HCT116 (cell line): ENCODE measurements around the gene ATAD1.

ENCODE experiments used
- ATF3 ChIP-seq: IDR thresholded peaks from 2 replicates; pipeline ENCODE4 v1.6.1; 2012
- CBX3 ChIP-seq: IDR thresholded peaks from 2 replicates; pipeline ENCODE4 v1.6.1; 2012; ENCODE audit warnings: low read depth
- CEBPB ChIP-seq: IDR thresholded peaks from 2 replicates; pipeline ENCODE4 v1.6.1; 2012; ENCODE audit warnings: low read depth
- CTCF ChIP-seq, 3 experiments: fragments of 200-600 bp in 1 of 3; sonication (generic) in 1 of 3; IDR thresholded peaks in 2 of 3; conservative IDR thresholded peaks in 1 of 3; 2 replicates each; pipeline ENCODE4 v1.5.1; 2012 to 2017; ENCODE audit warnings: low read depth in 2 of 3, low read length in 2 of 3, antibody characterized with exemption in 1 of 3, borderline replicate concordance in 1 of 3, control low read depth in 1 of 3, mild to moderate bottlenecking in 1 of 3, mixed read lengths in 1 of 3, mixed run types in 1 of 3, moderate library complexity in 1 of 3; ENCODE audit not compliant: insufficient read depth in 1 of 3
- POLR2A ChIP-seq: IDR thresholded peaks from 2 replicates; pipeline ENCODE4 v1.7.0; 2011; ENCODE audit warnings: borderline replicate concordance; ENCODE audit not compliant: insufficient read depth, insufficient read length; ENCODE audit errors: extremely low read depth
- POLR2AphosphoS5 ChIP-seq: IDR thresholded peaks from 2 replicates; pipeline ENCODE4 v1.6.1; 2011; ENCODE audit warnings: mild to moderate bottlenecking, low read depth, low read length, moderate library complexity
- RAD21 ChIP-seq: IDR thresholded peaks from 2 replicates; pipeline ENCODE4 v1.6.1; 2012; ENCODE audit warnings: low read depth, mild to moderate bottlenecking
- REST ChIP-seq: IDR thresholded peaks from 2 replicates; pipeline ENCODE4 v1.6.1; 2012; ENCODE audit warnings: low read depth
- TCF7L2 ChIP-seq: IDR thresholded peaks from 2 replicates; pipeline ENCODE4 v1.7.0; 2011; ENCODE audit warnings: borderline replicate concordance, inconsistent platforms; ENCODE audit not compliant: insufficient read depth, insufficient read length; ENCODE audit errors: extremely low read depth
- YY1 ChIP-seq: IDR thresholded peaks from 2 replicates; pipeline ENCODE4 v1.6.1; 2011; ENCODE audit warnings: low read length, low read depth, moderate library complexity, mild to moderate bottlenecking; ENCODE audit not compliant: insufficient replicate concordance; ENCODE audit errors: extremely low read depth
- ZBTB33 ChIP-seq: IDR thresholded peaks from 2 replicates; pipeline ENCODE4 v1.6.1; 2011; ENCODE audit warnings: mild to moderate bottlenecking, low read length, moderate library complexity; ENCODE audit not compliant: insufficient replicate concordance; ENCODE audit errors: extremely low read depth
- ZFX ChIP-seq: fragments of 450-650 bp; IDR thresholded peaks from 2 replicates; pipeline ENCODE4 v1.6.1; 2017

- TF ChIP-seq CTCF (IDR thresholded peaks at IDR 0.05 in 2 of 3, conservative IDR thresholded peaks at IDR 0.05 in 1 of 3; ENCODE audit: borderline replicate concordance in 1 of 3, insufficient read depth in 1 of 3, low read depth in 2 of 3, low read length in 2 of 3) (peak; percentile 70 to 88 (median 83); a peak in 5 of 6 replicates), RAD21 (peak; percentile 91), REST (no peak), TCF7L2 (no peak), POLR2AphosphoS5 (no peak), CEBPB (no peak), POLR2A (no peak), ZFX (no peak), ATF3 (no peak), CBX3 (no peak), ZBTB33 (no peak), YY1 (no peak)
These were observed 82.8 kb downstream of the ATAD1 start for GRCh38 chr10:87734987-87735827.
